MM.1S (cell line): ENCODE data around the gene FOSB.

Source experiments
- DNase-seq: peaks from one replicate; pipeline ENCODE4 v3.0.0-alpha.2; 2015
- H2AFZ ChIP-seq: fragments of 300-600 bp; sonication (generic); 2 replicates; pipeline ENCODE4 v1.6.0; 2016; ENCODE audit warnings: antibody characterized with exemption, low read length
- H3F3A ChIP-seq: fragments of 300-600 bp; sonication (generic); 2 replicates; pipeline ENCODE4 v1.6.1; 2016; ENCODE audit warnings: mild to moderate bottlenecking, antibody characterized with exemption, low read length, moderate library complexity, mixed read lengths; ENCODE audit not compliant: insufficient read depth
- H3K27ac ChIP-seq: fragments of 300-600 bp; sonication (generic); 2 replicates; pipeline ENCODE4 v1.5.1; 2016; ENCODE audit warnings: mild to moderate bottlenecking, low read length
- H3K27me3 ChIP-seq: fragments of 300-600 bp; sonication (generic); replicated peaks from 2 replicates; pipeline ENCODE4 v1.6.0; 2016; ENCODE audit warnings: low read length; ENCODE audit not compliant: insufficient read depth
- H3K36me3 ChIP-seq: fragments of 300-600 bp; sonication (generic); replicated peaks from 2 replicates; pipeline ENCODE4 v1.6.1; 2016; ENCODE audit warnings: mild to moderate bottlenecking, low read length, mixed read lengths; ENCODE audit not compliant: insufficient read depth
- H3K4me1 ChIP-seq: fragments of 300-600 bp; sonication (generic); 2 replicates; pipeline ENCODE4 v1.6.1; 2016; ENCODE audit warnings: low read length, mixed read lengths
- H3K4me2 ChIP-seq: fragments of 300-600 bp; sonication (generic); 2 replicates; pipeline ENCODE4 v1.6.0; 2016; ENCODE audit warnings: low read depth, low read length
- H3K4me3 ChIP-seq: fragments of 300-600 bp; sonication (generic); 2 replicates; pipeline ENCODE4 v1.5.1; 2016; ENCODE audit warnings: low read length, mixed read lengths
- H3K79me2 ChIP-seq: fragments of 300-600 bp; sonication (generic); 2 replicates; pipeline ENCODE4 v1.6.1; 2016; ENCODE audit warnings: mixed run types, low read length, mixed read lengths
- H3K9ac ChIP-seq: fragments of 300-600 bp; sonication (generic); 2 replicates; pipeline ENCODE4 v1.6.1; 2016; ENCODE audit warnings: low read length, mixed read lengths
- H3K9me2 ChIP-seq: fragments of 300-600 bp; sonication (generic); replicated peaks from 2 replicates; pipeline ENCODE4 v1.6.1; 2016; ENCODE audit warnings: mild to moderate bottlenecking, low read length, mixed read lengths; ENCODE audit not compliant: insufficient read depth
- H3K9me3 ChIP-seq: fragments of 300-600 bp; sonication (generic); replicated peaks from 2 replicates; pipeline ENCODE4 v1.6.1; 2016; ENCODE audit warnings: mild to moderate bottlenecking, low read length, mixed read lengths; ENCODE audit not compliant: insufficient read depth
- H4K20me1 ChIP-seq: fragments of 300-600 bp; sonication (generic); 2 replicates; pipeline ENCODE4 v1.6.1; 2016; ENCODE audit warnings: mild to moderate bottlenecking, low read length, moderate library complexity, mixed read lengths; ENCODE audit not compliant: insufficient read depth
- CTCF ChIP-seq: fragments of 300-600 bp; sonication (generic); IDR thresholded peaks from 2 replicates; pipeline ENCODE4 v1.5.1; 2016; ENCODE audit warnings: antibody characterized with exemption, low read length, mixed read lengths
- EZH2 ChIP-seq: fragments of 300-600 bp; sonication (generic); optimal IDR thresholded peaks from 2 replicates; pipeline ENCODE3; 2017; ENCODE audit warnings: low read depth, mild to moderate bottlenecking, antibody characterized with exemption, low read length, mixed read lengths
- EZH2phosphoT487 ChIP-seq: fragments of 300-600 bp; sonication (generic); IDR thresholded peaks from 2 replicates; pipeline ENCODE4 v1.6.1; 2018; ENCODE audit warnings: antibody characterized with exemption, low read length

The FOSB gene

GRCh38 chr19:45515081-45515624 lies 47.4 kb downstream of the FOSB start:
- no peak overlapping the region for H3K4me3 ChIP-seq
- H3K4me2 ChIP-seq, result no peak overlapping the region
- no peak overlapping the region for H3K27ac ChIP-seq
- no peaks in the 10 kb centered on the region for H3K36me3 ChIP-seq
- H3K79me2 ChIP-seq, result peaks cover 42% of the 10 kb centered on the region
- H3K9ac ChIP-seq, result no peak overlapping the region
- no peaks in the 10 kb centered on the region for H3K27me3 ChIP-seq
- no peaks in the 10 kb centered on the region for H3K9me2 ChIP-seq
- H3K4me1 ChIP-seq, result peaks cover 10% of the 10 kb centered on the region
- H3K9me3 ChIP-seq, result no peaks in the 10 kb centered on the region
- no peaks in the 10 kb centered on the region for H3F3A ChIP-seq
- no peak for DNase-seq
- TF ChIP-seq CTCF (no peak), EZH2phosphoT487 (no peak), EZH2 (no peak)
- no peaks in the 10 kb centered on the region for H4K20me1 ChIP-seq
- H2AFZ ChIP-seq, result no peak overlapping the region

GRCh38 chr19:45515807-45516401 lies 48.1 kb downstream of the FOSB start:
- DNase-seq, result no peak
- TF ChIP-seq CTCF, result no peak
- TF ChIP-seq EZH2, result no peak
- no peak for TF ChIP-seq EZH2phosphoT487
- Histone ChIP-seq H3K79me2 (peaks cover 34% of the 10 kb centered on the region), H3K36me3 (no peaks in the 10 kb centered on the region), H3K9ac (no peak overlapping the region), H3F3A (no peaks in the 10 kb centered on the region), H3K9me2 (no peaks in the 10 kb centered on the region), H3K4me3 (no peak overlapping the region), H3K9me3 (no peaks in the 10 kb centered on the region), H3K27ac (no peak overlapping the region), H2AFZ (no peak overlapping the region), H4K20me1 (no peaks in the 10 kb centered on the region), H3K4me2 (no peak overlapping the region), H3K27me3 (no peaks in the 10 kb centered on the region), H3K4me1 (peaks cover 10% of the 10 kb centered on the region)

GRCh38 chr19:45517238-45517637 lies 49.4 kb downstream of the FOSB start:
- no peak overlapping the region for H3K4me3 ChIP-seq
- H3K4me1 ChIP-seq, result peaks cover 10% of the 10 kb centered on the region
- no peaks in the 10 kb centered on the region for H4K20me1 ChIP-seq
- no peaks in the 10 kb centered on the region for H3F3A ChIP-seq
- H3K27me3 ChIP-seq, result no peaks in the 10 kb centered on the region
- H3K4me2 ChIP-seq, result no peak overlapping the region
- no peaks in the 10 kb centered on the region for H3K9me3 ChIP-seq
- DNase-seq, result no peak
- TF ChIP-seq CTCF (no peak), EZH2phosphoT487 (no peak), EZH2 (no peak)
- no peak overlapping the region for H3K9ac ChIP-seq
- H3K79me2 ChIP-seq, result peaks cover 21% of the 10 kb centered on the region; the same call in 1 of the 2 replicates
- H3K9me2 ChIP-seq, result no peaks in the 10 kb centered on the region
- no peak overlapping the region for H3K27ac ChIP-seq
- no peak overlapping the region for H2AFZ ChIP-seq
- no peaks in the 10 kb centered on the region for H3K36me3 ChIP-seq
